22Rv1 (cell line): Measurements from ENCODE around the gene CLK2.

ENCODE experiments used
- H3K27ac ChIP-seq: fragments of 450-650 bp; 2 replicates; pipeline ENCODE4 v1.5.1; 2017
- CTCF ChIP-seq: fragments of 450-650 bp; IDR thresholded peaks from 2 replicates; pipeline ENCODE4 v1.5.1; 2017; ENCODE audit warnings: mild to moderate bottlenecking
- ZFX ChIP-seq: fragments of 450-650 bp; IDR thresholded peaks from 2 replicates; pipeline ENCODE4 v1.6.1; 2017; ENCODE audit warnings: antibody characterized with exemption, borderline replicate concordance

The CLK2 gene

GRCh38 chr1:155296661-155297060, 23.4 kb upstream of the CLK2 start:
- no peak for TF ChIP-seq ZFX
- no peak for TF ChIP-seq CTCF
- H3K27ac ChIP-seq: no peak overlapping the region

- TF ChIP-seq ZFX (no peak), CTCF (no peak)
- no peak overlapping the region for H3K27ac ChIP-seq
These were observed 22.6 kb upstream of the CLK2 start for GRCh38 chr1:155295942-155296267.

DNA sequence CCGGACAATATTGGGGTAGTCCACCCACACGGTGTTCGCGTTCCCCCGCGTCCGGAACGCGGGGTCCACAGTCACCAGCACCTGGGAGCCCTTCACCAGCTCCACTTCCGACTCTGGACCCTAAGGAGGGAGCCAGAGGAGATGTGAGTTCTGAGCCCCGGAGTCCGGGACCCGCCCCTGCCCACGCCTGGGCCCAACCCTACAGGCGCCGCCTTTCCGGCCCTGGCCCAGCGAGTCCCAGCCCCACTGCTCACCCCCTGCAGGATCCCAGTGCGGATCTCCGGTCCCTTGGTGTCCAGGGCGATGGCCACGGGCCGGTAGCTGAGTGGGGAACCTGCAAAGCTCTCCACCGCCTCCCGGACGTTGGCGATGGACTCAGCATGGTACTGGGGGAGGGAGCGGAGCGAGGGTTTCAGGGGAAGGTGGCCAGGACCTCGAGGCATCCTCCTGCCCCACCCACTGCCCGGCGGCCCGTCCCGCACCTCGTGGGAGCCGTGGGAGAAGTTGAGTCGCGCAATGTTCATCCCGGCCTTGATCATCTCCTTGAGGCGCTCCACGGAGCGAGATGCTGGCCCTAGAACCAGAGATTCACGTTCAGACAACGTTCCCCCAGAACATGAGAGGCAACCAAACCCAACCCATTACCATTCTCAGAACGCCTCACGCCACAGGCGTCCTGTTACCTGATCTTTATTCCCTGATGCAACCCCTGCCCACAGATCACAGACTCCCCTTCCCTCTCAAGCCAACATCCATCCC, 22.1 kb upstream of the CLK2 start:
- no peak for TF ChIP-seq ZFX
- no peak for TF ChIP-seq CTCF
- no peak overlapping the region for H3K27ac ChIP-seq

DNA sequence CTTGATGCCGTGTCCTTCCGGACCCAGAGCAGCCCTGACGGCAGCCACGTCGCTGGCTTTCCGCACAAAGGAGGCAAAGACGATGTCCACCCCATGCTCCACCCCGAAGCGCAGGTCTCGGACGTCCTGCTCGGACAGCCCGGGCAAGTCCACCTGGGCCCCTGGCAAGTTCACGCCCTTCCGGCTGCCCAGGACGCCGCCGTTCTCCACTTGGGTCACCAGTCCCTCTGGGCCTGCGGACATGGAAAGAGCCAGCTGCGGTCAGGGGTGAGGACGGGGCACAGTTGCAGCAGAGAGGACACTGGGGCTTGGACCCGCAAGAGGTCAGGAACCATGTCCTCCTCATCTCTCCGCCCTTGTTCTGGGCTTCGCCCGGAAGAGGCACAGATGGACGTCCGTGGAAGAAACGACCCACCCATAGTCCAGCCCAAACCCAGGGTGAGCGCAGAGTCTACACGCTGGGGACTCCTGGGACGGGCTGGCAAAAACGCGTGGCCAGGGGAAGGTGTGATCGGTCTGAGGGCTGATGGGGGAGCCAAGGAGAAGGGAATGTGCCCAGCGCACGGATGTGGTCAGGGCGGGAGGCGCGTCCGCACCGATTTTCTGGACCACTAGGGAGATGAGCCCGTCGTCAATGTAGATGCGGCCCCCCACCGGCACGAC, 21.3 kb upstream of the CLK2 start:
- no peak overlapping the region for H3K27ac ChIP-seq
- TF ChIP-seq ZFX: no peak
- no peak for TF ChIP-seq CTCF

DNA sequence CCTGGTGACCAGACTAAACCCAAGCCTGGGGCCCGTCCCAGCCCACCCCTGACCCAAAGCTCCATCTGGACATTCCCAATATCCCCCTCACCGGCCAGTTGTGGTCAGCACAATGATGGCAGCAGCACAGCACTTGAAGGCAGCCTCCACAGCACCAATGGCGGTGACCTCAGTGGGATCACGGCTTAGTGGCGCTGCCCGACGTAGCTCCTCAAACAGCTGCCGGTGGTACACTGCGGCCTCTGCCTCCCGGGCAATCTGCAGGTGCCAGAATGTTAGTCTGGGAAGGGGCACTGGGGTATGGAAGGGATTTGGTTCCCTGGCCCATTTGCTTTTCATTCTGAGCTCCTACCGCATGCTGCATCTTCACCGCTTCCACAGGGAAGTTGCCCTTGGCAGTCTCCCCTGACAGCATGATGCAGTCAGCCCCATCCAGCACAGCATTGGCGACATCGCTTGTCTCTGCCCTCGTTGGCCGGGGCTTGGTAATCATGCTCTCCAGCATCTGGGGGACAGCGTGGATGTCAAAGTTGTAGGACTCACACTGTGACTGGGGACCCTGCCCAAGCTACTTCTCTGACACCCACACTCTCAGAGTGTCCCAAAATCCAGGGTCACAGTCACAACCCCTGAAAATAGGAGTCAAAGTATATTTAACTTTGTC, 19.9 kb upstream of the CLK2 start:
- H3K27ac ChIP-seq: no peak overlapping the region
- TF ChIP-seq CTCF: no peak
- no peak for TF ChIP-seq ZFX

DNA sequence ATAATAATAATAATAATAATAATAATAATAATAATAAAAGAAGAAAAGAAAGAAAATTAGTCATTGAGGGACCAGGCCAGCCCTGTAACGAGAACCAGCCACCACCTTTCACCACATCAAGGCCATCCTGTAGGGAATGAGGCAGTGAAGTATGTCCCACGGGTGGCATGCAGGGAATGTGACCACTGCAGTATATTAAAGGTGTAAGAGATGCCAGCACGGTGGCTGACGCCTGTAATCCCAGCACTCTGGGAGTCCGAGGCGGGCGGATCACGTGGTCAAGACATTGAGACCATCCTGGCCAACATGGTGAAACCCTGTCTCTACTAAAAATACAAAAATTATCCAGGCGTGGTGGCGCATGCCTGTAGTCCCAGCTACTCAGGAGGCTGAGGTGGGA, 17.7 kb upstream of the CLK2 start:
- 0 out of 2 replicates have a peak overlapping the region, but pooled peaks have one; percentile 12 for H3K27ac ChIP-seq

- H3K27ac ChIP-seq: no peak overlapping the region
- TF ChIP-seq CTCF (no peak), ZFX (no peak)
These were observed 14.8 kb upstream of the CLK2 start for GRCh38 chr1:155287987-155288543.
